Measurements from ENCODE around the gene INPP4B. TPM values are rescaled to one million over a fixed set of nuclear protein-coding genes. Genes with fewer than 3 reads are reported as not detected.
"Not testable (repeated sequence)": the region's sequence is repeated elsewhere in the genome, so short reads cannot be mapped to it uniquely, and the experiment has no call there.

Gene INPP4B
- total RNA-seq, 1 donor: 54.2 TPM

DNA sequence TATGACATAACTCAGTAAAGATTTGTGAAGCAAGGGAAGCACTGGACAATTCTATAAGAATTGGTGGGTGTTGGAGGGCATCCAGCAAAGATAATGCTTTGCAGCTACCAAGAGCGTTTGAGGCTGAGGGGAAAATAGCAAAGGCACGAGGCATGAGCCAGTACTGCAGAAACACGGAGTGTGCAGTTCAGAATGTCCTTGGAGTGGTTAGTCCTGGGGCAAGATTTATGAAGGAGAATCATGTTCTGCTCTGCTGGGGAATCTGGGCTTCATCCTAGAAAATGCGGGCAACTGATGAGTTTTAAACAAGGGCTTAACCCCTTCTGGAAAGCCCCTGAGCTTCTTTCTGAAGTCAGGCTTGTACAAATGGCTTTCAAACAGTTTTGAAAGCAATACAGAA, 757.2 kb downstream of the INPP4B start:
- DNase-seq (ENCODE audit: low read depth): peak; percentile 76
- no peak overlapping the region for H3K4me3 ChIP-seq (ENCODE audit: low read depth, low read length)
- TF ChIP-seq, protein P1, sequence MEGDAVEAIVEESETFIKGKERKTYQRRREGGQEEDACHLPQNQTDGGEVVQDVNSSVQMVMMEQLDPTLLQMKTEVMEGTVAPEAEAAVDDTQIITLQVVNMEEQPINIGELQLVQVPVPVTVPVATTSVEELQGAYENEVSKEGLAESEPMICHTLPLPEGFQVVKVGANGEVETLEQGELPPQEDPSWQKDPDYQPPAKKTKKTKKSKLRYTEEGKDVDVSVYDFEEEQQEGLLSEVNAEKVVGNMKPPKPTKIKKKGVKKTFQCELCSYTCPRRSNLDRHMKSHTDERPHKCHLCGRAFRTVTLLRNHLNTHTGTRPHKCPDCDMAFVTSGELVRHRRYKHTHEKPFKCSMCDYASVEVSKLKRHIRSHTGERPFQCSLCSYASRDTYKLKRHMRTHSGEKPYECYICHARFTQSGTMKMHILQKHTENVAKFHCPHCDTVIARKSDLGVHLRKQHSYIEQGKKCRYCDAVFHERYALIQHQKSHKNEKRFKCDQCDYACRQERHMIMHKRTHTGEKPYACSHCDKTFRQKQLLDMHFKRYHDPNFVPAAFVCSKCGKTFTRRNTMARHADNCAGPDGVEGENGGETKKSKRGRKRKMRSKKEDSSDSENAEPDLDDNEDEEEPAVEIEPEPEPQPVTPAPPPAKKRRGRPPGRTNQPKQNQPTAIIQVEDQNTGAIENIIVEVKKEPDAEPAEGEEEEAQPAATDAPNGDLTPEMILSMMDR (IDR thresholded peaks at IDR 0.05; ENCODE audit: insufficient read depth, low read length): no peak

DNA sequence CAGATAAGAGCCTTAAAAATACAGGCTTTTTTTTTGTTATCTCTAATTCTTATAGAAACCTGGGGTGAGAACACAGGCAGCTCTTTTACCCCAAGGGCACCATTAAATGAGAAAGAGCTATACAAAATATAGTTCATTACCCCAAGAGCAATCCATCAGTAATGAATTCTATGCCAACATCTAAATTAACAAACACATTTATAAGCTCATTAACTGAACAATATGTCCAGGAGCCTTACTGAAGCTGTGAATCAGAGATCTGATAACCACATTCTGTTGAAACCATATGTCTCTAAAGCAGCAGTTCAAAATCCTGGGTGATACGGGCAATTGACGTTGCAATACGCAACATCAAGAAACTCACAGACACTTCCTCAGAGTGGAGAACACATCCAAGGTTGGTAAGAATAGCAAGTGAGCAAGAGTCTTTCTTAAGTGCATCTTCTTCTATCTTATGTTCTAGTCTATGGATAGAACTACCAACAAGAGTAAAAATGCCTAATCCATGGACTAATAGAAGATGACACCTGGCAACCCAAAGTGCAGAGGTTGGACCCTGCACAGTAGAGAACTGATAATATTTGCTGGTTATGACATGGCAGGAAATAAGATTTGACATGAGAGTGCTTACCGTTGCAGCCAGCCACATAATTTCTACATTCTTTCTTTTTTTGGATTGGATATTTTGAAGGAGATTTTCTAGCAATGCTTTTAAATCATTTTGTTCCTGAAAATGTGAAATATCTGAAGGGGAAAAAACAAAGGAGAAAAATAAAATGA, 760.4 kb downstream of the INPP4B start:
- DNase-seq (ENCODE audit: low read depth): no peak
- TF ChIP-seq, protein P1 (IDR thresholded peaks at IDR 0.05; ENCODE audit: insufficient read depth, low read length): no peak
- H3K4me3 ChIP-seq (ENCODE audit: low read depth, low read length): no peak overlapping the region

DNA sequence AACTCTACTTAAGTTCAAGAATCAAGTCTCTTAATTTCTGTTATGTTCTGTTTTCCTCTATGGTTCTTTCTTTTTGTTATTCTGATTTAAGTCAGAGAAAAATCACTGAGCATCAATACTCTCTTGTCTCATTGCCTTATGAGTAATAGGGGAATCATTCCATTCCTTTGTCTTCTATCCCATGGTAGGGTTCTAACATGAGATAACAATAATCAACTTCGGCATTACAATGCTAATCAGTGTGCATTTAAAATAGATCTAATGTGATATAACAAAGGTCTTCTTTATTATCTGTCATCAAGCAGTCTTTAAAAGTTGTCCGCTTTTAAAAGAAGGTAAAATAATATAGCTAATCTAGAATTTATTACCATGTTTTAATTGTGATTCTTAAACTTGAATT, 762.8 kb downstream of the INPP4B start:
- no peak overlapping the region for H3K4me3 ChIP-seq (ENCODE audit: low read depth, low read length)
- DNase-seq (ENCODE audit: low read depth): no peak
- TF ChIP-seq, protein P1 (IDR thresholded peaks at IDR 0.05; ENCODE audit: insufficient read depth, low read length): no peak

DNA sequence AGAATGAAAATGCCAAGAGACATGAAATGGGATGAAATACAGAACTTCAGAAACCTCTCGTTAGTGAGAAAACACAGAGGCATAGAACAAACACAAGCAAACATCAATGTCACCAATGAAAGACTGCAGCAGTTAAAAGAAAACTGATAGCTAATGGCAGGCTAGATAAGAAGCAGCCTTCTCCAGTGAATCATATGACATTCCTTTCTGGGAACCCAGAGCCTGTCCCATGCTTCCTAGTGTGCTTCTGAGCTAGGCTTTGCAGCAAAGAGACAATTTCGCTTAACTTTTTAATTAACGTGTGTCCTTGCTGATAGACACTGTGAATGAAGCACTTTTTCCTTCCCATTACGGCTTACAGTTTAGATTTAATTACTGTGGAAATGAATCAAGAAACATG, 765.1 kb downstream of the INPP4B start:
- TF ChIP-seq, protein P1 (IDR thresholded peaks at IDR 0.05; ENCODE audit: insufficient read depth, low read length): no peak
- H3K4me3 ChIP-seq (ENCODE audit: low read depth, low read length): no peak overlapping the region
- peak; percentile 39 for DNase-seq (ENCODE audit: low read depth)

DNA sequence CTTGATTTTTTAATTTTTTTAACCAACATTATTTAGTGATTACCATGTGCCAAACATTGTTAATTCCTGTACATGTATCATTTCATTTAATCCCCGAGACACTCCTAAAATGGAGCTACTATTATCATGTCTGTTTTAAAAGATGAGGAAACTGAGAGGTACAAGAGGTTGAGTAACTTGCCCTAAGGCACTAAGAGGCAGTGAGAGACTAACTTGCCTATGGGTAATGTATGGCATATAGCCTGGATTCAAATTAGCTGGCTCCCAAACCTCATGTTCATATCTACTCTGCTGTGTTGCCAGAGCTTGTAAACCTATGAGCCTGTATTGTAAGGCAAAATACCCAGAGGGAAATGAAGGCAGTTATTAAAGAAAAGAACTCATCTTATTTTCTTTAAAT, 766.1 kb downstream of the INPP4B start:
- TF ChIP-seq, protein P1 (IDR thresholded peaks at IDR 0.05; ENCODE audit: insufficient read depth, low read length): no peak
- H3K4me3 ChIP-seq (ENCODE audit: low read depth, low read length): no peak overlapping the region
- no peak for DNase-seq (ENCODE audit: low read depth)

DNA sequence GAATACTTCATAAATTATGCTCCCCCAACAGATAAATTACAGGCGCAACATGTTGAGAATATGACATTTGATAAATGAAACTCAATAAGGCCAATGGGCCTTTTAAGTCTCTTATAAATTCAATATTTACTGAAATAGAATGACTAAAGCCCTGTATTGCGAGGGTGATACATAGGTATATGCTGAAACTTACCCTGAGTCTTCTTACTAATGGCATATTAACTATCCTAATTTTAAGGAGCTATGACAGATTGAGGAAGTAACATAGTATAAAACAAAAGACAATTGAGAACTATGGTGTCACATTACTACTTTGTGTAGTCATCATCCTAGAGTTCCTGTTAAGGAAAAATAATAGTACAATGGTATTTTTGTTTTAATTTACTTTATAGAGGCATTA, 769.1 kb downstream of the INPP4B start:
- no peak overlapping the region for H3K4me3 ChIP-seq (ENCODE audit: low read depth, low read length)
- DNase-seq (ENCODE audit: low read depth): no peak
- TF ChIP-seq, protein P1 (IDR thresholded peaks at IDR 0.05; ENCODE audit: insufficient read depth, low read length): no peak

DNA sequence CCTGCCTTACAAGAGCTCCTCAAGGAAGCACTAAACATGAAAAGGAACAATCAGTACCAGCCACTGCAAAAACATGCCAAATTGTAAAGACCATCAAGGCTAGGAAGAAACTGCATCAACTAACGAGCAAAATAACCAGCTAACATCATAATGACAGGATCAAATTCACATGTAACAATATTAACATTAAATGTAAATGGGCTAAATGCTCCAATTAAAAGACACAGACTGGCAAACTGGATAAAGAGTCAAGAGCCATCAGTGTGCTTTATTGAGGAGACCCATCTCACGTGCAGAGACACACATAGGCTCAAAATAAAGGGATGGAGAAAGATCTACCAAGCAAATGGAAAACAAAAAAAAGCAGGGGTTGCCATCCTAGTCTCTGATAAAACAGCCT, 777.8 kb downstream of the INPP4B start:
- DNase-seq (ENCODE audit: low read depth); H3K4me3 ChIP-seq (ENCODE audit: low read depth, low read length): not testable (repeated sequence)

DNA sequence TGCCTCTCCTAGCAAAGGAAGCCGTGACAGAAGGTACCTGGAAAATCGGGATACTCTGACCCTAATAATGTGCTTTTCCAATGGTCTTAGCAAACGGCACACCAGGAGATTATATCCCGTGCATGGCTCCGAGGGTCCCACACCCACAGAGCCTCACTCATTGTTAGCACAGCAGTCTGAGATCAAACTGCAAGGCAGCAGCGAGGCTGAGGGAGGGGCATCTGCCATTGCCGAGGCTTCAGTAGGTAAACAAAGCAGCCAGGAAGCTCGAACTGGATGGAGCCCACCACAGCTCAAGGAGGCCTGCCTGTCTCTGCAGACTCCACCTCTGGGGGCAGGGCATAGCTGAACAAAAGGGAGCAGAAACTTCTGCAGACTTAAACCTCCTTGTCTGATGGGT, 779.5 kb downstream of the INPP4B start:
- H3K4me3 ChIP-seq (ENCODE audit: low read depth, low read length); DNase-seq (ENCODE audit: low read depth): not testable (repeated sequence)
